ENCODE results near the gene NLRP13. TPM values are rescaled to one million over a fixed set of nuclear protein-coding genes. Genes with fewer than 3 reads are reported as not detected.

The NLRP13 gene
- total and polyA plus RNA-seq, 8 donors: not detected

- Histone ChIP-seq H3K9me3 (peaks cover 0 to 20% of the 10 kb centered on the region in 2 donors), H3K4me3 (no peak overlapping the region), H3K27ac (no peak overlapping the region), H3K4me1 (no peaks in the 10 kb centered on the region), H3K36me3 (no peaks in the 10 kb centered on the region), H3K27me3 (peaks cover 0 to 11% of the 10 kb centered on the region in 2 donors)
- intact Hi-C loops (cut with DNase I): no loop called here
- no peak for ATAC-seq
- TF ChIP-seq, protein P1, sequence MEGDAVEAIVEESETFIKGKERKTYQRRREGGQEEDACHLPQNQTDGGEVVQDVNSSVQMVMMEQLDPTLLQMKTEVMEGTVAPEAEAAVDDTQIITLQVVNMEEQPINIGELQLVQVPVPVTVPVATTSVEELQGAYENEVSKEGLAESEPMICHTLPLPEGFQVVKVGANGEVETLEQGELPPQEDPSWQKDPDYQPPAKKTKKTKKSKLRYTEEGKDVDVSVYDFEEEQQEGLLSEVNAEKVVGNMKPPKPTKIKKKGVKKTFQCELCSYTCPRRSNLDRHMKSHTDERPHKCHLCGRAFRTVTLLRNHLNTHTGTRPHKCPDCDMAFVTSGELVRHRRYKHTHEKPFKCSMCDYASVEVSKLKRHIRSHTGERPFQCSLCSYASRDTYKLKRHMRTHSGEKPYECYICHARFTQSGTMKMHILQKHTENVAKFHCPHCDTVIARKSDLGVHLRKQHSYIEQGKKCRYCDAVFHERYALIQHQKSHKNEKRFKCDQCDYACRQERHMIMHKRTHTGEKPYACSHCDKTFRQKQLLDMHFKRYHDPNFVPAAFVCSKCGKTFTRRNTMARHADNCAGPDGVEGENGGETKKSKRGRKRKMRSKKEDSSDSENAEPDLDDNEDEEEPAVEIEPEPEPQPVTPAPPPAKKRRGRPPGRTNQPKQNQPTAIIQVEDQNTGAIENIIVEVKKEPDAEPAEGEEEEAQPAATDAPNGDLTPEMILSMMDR (IDR thresholded peaks at IDR 0.05): no peak
- no peak for DNase-seq
Observed at GRCh38 chr19:55870736-55871135, 61.4 kb downstream of the NLRP13 start.

DNA sequence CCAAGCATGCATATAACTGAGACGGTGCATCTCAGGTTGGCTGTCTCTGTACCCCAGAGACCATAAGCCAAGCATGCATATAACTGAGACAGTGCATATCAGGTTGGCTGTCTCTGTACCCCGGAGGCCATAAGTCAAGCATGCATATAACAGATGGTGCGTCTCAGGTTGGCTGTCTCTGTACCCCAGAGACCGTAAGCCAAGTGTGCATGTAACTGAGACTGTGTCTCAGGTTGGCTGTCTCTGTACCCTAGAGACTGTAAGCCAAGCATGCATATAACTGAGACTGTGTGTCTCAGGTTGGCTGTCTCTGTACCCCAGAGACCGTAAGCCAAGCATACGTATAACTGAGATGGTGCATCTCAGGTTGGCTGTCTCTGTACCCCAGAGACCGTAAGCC, 65.0 kb downstream of the NLRP13 start:
- Histone ChIP-seq H3K9me3 (peaks cover 0 to 31% of the 10 kb centered on the region in 2 donors), H3K27ac (no peak overlapping the region), H3K4me1 (no peaks in the 10 kb centered on the region), H3K36me3 (no peaks in the 10 kb centered on the region), H3K27me3 (peaks cover 0 to 11% of the 10 kb centered on the region in 2 donors), H3K4me3 (no peak overlapping the region)
- intact Hi-C loops (cut with DNase I): no loop called here
- ATAC-seq (no peak), DNase-seq (no peak)
- TF ChIP-seq, protein P1 (IDR thresholded peaks at IDR 0.05): no peak

DNA sequence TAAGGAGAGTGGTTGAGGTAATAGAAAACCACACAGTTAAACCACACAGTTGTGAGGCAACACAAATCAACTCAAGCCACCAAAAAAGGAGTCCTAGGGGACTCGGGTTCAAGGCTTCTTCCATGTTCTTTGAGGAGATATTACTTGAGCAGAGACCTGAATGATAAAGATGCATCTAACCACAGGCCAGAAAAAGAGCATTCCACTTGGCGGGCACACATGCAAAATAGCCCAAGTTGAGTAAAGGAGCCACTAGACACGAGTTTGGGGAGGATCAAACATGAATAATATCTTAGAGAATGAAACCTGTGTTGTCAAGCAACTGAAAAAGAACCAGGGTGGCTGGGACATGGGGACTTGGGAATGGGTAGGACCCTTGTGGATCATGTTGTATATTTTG, 65.6 kb downstream of the NLRP13 start:
- Histone ChIP-seq H3K36me3 (no peaks in the 10 kb centered on the region), H3K4me1 (no peaks in the 10 kb centered on the region), H3K27me3 (peaks cover 0 to 8% of the 10 kb centered on the region in 2 donors), H3K27ac (no peak overlapping the region), H3K4me3 (no peak overlapping the region), H3K9me3 (peaks cover 0 to 30% of the 10 kb centered on the region in 2 donors)
- DNase-seq (no peak), ATAC-seq (no peak)
- intact Hi-C loops (cut with DNase I): no loop called here
- TF ChIP-seq, protein P1 (IDR thresholded peaks at IDR 0.05): no peak

DNA sequence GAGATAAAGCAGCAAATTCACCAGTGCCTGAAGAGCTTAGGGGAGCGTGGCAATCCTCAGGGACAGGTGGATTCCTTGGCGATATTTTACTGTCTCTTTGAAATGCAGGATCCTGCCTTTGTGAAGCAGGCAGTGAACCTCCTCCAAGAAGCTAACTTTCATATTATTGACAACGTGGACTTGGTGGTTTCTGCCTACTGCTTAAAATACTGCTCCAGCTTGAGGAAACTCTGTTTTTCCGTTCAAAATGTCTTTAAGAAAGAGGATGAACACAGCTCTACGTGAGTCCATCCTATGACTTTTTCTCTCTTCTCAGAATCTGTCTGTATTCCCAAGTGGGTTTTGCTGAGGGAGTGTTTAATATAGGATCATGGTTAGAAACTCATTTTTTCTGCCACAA, 73.2 kb downstream of the NLRP13 start:
- ATAC-seq: no peak
- H3K27ac ChIP-seq: no peak overlapping the region
- H3K4me3 ChIP-seq: no peak overlapping the region
- no peaks in the 10 kb centered on the region for H3K36me3 ChIP-seq
- H3K9me3 ChIP-seq: peaks cover 0 to 20% of the 10 kb centered on the region in 2 donors
- no peaks in the 10 kb centered on the region for H3K4me1 ChIP-seq
- no peak for DNase-seq
- H3K27me3 ChIP-seq: no peaks in the 10 kb centered on the region
- TF ChIP-seq, protein P1 (IDR thresholded peaks at IDR 0.05): no peak
- intact Hi-C loops (cut with DNase I): no loop called here

DNA sequence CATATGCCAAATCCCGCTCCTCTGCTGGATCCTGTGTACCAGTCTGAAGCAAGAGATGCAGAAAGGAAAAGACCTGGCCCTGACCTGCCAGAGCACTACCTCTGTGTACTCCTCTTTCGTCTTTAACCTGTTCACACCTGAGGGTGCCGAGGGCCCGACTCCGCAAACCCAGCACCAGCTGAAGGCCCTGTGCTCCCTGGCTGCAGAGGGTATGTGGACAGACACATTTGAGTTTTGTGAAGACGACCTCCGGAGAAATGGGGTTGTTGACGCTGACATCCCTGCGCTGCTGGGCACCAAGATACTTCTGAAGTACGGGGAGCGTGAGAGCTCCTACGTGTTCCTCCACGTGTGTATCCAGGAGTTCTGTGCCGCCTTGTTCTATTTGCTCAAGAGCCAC, 73.7 kb downstream of the NLRP13 start:
- ATAC-seq (no peak), DNase-seq (no peak)
- H3K4me1 ChIP-seq: no peaks in the 10 kb centered on the region
- intact Hi-C loops (cut with DNase I): no loop called here
- no peaks in the 10 kb centered on the region for H3K36me3 ChIP-seq
- no peaks in the 10 kb centered on the region for H3K27me3 ChIP-seq
- no peak overlapping the region for H3K4me3 ChIP-seq
- TF ChIP-seq, protein P1 (IDR thresholded peaks at IDR 0.05): no peak
- no peak overlapping the region for H3K27ac ChIP-seq
- peaks cover 0 to 20% of the 10 kb centered on the region in 2 donors for H3K9me3 ChIP-seq
